ENCODE results near the gene MLST8.

MLST8 gene

GRCh38 chr16:2210386-2211365 is 5.4 kb downstream of the MLST8 start, which contains the start of gene BRICD5:
Gene BRICD5, minus strand, starts transcription at chr16:2210863. Its CDS starts 30 bp downstream, at chr16:2210833.
- no peak for TF ChIP-seq ZFX (IDR thresholded peaks at IDR 0.05)
- H3K27ac ChIP-seq, result peak within 1 kb of the TSS; percentile 94

- peak overlapping the region; percentile 94 for H3K27ac ChIP-seq
- TF ChIP-seq CTCF (conservative IDR thresholded peaks at IDR 0.05), result no peak
- no peak for TF ChIP-seq ZFX (IDR thresholded peaks at IDR 0.05)
These were observed 6.7 kb downstream of the MLST8 start for GRCh38 chr16:2211923-2212347.

GRCh38 chr16:2212362-2213324 is 7.4 kb downstream of the MLST8 start:
- H3K27ac ChIP-seq, result peak overlapping the region; percentile 94
- no peak for TF ChIP-seq ZFX (IDR thresholded peaks at IDR 0.05)
- no peak for TF ChIP-seq CTCF (conservative IDR thresholded peaks at IDR 0.05)

GRCh38 chr16:2213817-2214718 is 8.8 kb downstream of the MLST8 start:
- peak overlapping the region; percentile 94 for H3K27ac ChIP-seq

GRCh38 chr16:2214719-2214968 is 9.4 kb downstream of the MLST8 start, which contains the start of gene PGP:
Gene PGP, minus strand, starts transcription at chr16:2214840. Its CDS starts 63 bp downstream, at chr16:2214777.
- TF ChIP-seq ZFX (IDR thresholded peaks at IDR 0.05) (no peak), CTCF (conservative IDR thresholded peaks at IDR 0.05) (no peak)

More at GRCh38 chr16:2213817-2214718, 8.8 kb downstream of the MLST8 start:
- TF ChIP-seq ZFX (IDR thresholded peaks at IDR 0.05) (peak; percentile 89), CTCF (conservative IDR thresholded peaks at IDR 0.05) (no peak)

GRCh38 chr16:2216330-2216729 is 11.1 kb downstream of the MLST8 start:
- TF ChIP-seq CTCF (conservative IDR thresholded peaks at IDR 0.05), result no peak
- no peak for TF ChIP-seq ZFX (IDR thresholded peaks at IDR 0.05)
- peak overlapping the region; percentile 94 for H3K27ac ChIP-seq

More at GRCh38 chr16:2214719-2214968, 9.4 kb downstream of the MLST8 start, which contains the start of gene PGP:
- peak within 1 kb of the TSS; percentile 94 for H3K27ac ChIP-seq
